UCSD-AML1 (cell line): ENCODE results near the gene TMEM250.

Source experiments
- DNase-seq: peaks from one replicate; lab custom pipeline; 2025; ENCODE audit not compliant: unreplicated experiment; lab: John Stamatoyannopoulos, UW

Gene TMEM250

DNA sequence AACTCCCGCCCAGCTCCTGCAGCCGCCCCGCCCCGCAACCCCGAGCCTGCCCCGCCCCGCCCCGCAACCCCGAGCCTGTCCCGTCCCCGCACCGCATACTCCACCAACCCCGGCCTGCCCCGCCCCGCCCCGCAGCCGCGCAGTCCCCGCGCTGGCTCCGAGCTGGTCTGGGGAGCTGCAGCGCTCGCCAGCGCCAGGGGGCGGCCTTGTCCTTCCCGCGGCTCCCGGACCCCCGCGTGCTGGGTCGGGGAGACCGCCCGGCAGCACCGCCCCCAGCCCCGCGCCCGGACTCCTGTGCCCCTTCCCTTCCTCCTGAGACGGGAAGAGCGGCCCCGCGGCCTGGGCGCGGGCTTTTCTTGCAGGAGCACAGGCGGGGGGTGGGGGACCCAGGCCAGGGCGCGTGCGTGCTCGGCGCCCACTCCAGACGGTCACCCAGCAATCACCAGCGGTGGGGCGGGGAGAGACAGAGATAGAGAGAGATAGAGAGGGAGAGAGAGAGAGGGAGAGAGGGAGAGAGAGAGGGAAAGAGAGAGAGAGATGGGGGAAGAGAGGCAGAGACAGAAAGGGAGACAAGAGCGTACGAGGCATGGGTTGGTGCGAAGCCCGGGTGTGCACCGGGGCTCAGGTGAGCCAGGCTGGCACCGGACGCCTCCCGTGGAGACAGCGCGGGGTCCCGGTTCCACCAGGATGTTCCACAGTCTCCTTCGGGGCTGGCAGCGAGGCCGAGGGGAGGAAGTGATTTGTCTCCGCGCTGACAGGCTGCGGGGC is 14.7 kb upstream of the TMEM250 start:
- DNase-seq, result peak; percentile 20

DNA sequence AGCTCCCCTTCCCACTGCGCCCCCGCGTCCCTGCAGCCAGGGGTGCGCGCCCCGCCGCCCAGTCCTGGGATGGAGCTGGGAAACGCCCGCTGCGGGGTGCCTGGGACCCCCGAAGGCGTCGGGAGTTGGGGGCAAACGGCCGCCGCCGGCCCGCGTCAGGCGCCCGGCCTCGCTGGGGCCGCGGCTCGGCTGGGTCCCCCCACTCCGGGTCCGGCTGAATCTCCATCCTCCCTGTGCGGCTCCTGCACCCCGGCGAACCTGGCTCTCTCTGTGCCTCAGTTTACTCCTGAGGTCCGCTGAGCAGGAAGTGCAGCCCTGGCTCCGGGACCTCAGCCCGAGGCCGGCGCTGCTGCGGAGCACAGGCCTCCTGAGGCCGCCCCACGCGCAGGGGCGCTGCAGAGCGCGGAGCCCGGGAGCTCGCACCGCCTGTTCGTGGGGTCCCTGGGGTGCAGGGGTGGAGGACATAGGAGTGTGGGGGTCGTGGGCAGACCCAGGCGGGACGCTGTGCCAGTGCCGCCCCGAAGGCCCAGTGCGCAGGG is 13.9 kb upstream of the TMEM250 start:
- DNase-seq, result no peak

DNA sequence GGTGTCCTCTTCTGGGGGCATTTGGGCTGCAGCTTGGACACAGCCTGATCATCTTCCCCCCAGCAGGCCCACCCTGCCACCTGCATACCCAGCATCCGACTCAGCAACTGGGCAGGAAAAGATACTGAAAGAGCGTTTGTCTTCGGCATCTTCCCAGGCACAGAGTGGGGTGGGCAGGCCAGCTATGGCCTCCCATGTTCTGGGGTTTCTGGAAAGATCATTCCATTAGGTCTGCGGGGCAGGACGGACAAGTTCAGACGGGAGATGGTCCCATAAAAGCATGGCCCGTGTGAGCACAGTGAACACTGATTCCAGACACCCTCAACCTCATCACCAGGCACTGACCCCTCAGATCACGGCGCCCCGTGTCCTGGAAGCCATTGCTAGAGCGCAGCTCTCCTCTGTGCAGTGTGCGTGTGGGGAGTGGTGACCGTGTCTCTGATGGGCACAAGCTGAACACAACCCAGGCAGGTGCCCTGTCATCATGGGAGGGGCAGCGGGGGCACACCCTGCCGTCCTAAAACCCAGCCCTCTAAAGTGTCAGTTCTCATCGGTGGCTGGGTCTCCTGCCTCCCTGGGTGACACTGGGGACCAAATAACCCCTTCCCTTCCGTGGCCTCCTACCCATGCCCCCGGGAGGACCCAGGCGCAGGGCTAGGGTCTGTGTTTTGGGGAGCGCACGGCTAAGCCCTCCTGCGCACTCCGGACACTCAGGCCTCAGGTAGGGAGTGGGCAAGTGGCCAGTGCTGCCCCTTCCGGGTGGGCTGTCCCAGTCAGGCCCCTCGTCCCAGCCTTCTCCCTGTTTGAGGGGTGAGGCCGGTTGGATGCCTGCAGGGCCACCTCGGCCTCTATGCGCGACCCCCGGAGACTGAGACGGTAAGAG is 13.2 kb upstream of the TMEM250 start:
- no peak for DNase-seq

DNA sequence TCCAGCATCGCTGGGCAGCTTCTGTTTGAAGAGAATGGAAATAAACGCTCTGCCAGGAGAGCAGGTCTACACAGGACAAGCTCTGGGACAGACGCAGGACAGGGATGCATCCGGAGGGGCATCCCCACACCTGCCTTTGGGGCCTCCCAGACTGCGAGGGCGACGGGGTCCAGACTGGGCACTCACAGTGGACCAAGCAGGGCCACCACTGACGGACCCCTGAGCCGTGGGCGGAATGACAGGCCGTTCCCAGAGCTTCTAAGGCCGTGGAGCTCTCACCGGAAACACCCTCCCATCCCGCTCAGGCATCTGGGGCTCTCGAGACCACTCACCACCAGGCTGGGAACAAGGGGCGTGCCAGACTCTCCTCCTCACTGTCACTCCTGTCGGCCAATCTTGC is 10.5 kb upstream of the TMEM250 start:
- no peak for DNase-seq

DNA sequence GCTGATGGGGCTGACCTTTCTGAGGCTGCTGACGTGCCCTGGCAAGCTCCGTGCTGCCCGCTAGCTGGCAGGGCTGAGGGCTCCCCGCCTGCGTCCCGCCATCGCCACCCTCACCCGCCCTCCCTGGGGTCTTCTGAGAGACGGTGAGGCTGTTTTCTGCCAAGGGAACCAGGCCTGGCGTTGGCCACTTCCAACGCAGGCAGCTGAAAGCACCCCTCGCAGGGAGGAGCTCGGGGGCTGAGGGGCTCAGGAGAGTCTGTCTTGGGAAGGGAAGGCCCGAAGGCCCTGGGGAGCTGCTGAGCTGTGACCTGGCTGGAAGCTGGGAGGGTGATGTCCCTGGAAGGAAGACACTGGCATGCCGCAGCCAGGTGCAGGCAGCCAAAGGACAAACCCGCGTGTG is 9.8 kb upstream of the TMEM250 start:
- no peak for DNase-seq

DNA sequence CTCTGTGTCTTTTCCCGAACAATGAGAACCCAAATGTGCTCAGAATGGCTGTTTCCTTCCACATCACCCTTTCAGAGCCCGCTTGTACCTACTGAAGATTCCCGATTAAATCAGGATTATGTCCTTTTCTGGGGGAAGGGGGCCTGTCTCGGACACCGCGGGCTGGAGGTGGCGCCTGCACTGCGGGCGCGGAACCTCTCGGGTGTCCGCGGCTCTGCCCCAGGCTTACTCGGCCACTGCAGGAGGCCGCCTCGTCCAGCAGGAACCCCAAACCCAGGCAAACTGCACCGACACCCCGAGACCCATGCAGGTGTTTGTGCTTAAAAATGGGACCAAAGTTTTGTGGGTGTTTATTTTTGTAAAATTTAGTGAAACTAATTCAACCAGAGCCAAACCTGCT is 8.6 kb upstream of the TMEM250 start:
- no peak for DNase-seq

DNA sequence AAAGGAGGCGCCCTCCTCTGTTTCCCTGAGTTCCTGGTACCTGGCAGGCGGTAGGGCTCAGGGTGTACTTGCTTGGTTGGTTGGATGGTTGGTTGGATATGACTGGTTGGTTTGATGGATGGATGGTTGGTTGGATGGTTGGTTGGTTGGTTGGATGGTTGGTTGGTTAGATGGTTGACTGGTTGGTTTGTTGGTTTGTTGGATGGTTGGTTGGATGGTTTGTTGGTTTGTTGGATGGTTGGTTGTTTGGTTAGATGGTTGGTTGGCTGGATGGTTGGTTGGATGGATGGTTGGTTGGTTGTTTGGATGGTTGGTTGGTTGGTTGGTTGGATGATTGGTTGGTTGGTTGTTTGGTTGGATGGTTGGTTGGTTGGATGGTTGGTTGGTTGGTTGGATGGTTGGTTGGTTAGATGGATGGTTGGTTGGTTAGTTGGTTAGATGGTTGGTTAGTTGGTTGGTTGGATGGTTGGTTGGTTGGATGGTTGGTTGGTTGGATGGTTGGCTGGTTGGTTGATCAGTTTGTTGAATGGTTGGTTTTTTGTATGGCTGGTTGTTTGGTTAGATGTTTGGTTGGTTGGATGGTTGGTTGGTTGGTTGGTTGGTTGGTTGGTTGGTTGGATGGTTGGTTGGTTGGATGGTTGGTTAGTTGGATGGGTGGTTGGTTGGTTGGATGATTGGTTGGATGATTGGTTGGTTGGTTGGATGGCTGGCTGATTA is 6.5 kb upstream of the TMEM250 start:
- DNase-seq, result no peak

DNA sequence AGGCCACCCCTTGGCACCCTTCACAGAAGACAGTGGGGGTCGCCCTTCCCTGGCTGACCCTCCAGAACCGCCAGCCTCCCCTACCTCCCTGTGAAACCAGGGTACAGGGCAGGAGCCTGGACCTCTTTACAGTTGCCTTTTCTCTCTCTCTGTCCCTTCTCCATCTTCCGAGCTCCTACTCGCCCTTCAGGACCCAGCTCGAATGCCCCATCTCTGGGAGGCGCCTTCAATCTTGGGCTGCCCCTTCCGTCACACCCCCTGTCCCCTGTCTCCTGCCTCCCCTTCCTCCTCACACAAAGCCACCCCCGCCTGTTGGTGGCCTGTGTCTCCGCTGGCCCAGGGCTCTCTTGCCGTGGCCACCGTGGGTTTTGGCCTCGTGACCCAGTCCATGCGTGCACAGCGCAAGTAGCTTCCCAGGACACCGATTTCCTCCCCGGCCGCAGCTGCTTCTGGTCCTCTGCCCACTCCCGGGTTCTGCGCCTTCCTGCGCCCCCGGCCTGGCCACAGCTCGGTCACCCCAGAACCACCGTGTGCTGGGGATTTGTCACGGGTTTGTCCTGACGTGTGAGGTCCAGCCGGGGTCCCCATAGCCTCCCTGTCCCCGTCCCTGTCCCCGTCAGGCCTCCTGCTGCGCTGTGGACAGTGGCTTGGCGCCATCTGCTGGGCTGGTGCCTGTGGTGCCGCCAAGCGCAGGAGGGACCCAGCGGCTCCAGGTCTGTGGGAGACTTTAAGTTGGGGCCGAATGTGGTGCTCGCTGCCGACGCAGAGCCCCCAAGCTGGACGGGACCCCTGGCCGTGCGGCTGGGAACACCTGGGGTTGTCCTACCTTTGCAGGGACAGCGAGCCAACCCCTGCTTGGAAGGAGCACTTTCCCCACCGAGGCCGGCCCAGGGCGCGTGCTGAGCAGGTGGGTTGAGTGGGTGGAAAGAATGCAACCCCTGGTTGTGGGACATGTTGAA is 4.0 kb upstream of the TMEM250 start:
- DNase-seq, result peak; percentile 79

DNA sequence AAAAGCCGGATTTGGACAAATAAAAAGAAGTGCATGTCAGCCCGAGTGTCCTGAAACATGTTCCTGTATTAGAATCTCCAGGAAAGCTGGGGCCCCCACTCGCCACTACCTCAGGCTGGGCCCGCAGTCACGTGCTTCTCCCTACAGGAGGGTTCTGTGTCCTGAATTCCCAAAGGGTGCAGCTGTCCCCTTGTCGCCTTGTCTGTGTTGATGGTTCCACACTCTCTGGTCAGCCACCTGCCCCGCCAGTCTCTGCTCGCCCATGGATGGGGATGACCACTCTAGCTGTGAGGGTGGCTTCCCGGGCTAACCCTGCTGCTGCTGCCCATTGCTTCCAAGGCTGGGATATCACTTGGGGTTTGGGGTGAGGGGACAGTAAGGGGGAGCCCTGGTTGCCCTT is 3.1 kb upstream of the TMEM250 start:
- DNase-seq, result no peak

DNA sequence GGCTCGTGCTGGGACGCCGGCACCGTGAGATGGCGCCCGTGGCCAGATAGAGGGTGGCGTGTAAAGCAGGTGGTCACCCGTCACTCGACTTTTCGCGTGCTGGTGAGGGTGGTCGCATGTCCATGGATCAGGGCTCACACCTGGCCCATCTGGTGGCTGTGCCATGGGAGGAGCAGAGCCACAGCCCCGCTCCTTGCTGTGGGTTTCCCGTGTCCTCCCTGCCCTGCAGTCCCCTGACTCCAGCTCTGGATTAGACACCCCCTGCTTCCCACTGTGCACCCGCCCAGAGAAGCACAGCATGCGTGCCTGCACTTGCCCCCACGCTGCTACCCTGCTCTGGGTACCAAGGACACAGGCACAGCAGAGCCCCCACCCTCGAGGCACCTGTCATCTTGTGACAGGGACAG is 1.8 kb upstream of the TMEM250 start:
- DNase-seq, result no peak

DNA sequence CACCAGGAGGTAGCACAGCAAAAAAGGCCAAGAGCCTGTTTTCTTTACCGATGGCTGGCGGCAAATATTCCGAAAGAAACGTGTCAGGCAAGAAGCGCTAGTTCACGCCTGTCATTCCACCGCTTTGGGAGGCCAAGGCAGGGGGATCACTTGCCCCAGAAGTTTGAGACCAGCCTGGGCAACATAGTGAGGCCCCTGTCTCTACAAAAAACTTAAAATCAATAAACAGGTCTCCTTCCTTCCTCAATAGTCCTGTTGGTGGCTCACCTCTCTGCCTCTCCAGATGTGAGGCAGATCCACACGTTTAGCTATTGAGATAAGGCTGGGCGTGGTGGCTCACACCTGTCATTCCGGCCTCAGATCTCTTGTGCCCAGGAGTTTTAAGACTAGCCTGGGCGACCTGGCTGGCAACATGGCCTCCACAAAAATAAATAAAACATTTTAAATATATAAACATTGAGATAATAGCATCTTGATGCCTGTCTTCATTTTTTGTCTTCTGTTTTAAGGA is 1.3 kb upstream of the TMEM250 start:
- no peak for DNase-seq

DNA sequence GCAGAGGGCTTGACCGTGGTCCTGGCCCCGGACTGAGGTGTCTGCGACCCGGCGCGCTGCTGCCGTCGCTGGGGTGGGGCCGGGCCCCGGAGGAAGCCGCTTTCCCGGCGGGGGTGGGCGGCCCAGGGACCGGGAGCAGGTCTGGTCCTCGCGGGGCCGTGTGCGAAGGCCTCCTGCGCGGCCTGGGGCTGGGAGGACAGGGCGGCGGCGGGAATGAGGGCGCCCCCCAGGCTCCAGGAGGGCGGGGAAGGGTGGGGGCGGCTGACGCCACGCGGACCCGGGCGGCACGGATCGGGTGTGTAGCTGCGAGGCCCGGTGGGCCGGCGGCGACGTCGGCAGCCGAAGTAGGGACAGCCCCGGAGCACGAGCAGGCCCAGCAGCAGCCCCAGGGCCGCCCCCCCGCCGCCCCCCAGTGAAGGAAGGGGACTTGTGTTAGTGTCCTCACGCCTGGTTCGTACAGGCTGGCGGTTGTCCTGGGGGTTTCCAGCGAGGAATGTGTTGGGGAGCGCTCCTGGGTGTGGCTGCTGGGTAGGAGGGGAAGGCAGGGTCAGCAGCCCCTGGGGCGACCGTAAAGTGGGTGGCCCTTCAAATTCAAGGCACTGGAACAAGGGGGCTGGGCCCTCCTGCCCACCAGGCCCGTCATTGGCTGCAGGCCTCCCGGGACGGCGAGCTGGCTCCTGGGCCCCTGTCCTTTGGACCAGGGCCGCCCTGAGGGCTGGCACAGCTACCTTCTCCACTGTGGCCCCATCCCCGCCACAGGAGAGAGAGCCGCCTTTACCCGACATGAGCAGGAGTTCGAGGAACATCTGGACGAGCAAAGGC is 597 bp upstream of the TMEM250 start:
- DNase-seq, result peak; percentile 59

DNA sequence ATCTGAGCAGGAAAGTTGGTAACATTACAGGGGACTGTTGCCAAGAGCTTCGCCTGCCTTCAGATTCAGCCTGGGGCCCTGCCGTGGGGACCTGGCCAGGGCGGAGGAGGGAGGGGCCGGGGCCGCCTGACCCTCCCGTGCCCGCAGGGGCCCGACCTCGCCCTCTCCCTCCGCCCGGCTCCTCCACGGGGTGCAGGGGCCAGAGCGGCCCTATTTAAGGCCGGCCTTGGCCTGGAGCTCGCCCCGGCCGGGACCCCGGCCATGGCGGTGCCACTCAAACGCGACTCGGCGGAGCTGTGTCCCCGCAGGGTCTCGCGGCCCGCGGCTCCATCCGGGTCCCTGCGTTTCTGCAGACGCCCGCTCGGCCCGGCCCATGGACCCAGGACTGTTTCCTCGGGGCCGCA is 757 bp downstream of the TMEM250 start:
- DNase-seq, result no peak

DNA sequence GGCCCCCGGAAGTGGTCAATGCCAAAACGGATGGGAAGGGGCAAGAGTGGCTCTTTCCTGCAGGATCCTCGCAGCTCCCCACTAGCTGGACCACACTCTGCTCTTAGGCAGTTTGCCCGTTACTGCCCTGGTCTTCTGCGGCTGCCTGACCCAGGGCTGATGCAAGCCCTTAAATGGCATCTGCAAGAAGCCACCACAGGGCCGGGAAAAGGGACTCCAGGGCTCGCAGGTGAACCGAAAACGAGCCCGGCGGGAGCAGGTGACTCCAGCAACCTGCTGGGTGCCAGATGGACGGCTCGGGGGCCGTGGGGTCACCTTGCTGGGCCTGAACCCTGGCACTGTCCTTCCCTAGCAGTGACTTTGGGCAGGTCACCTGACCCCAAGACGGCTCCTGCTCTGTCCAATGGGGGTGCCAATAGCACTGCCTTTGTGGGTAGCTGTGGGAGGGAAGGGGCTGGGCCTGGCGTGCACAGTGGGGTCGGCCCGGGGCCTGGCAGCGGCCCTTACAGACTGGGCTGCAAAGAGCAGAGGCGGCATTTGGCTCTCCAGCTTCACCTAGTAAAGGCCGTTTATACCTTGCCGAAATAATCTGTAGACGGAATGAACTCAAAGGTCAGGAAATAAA is 1.3 kb downstream of the TMEM250 start:
- DNase-seq, result peak; percentile 37

DNA sequence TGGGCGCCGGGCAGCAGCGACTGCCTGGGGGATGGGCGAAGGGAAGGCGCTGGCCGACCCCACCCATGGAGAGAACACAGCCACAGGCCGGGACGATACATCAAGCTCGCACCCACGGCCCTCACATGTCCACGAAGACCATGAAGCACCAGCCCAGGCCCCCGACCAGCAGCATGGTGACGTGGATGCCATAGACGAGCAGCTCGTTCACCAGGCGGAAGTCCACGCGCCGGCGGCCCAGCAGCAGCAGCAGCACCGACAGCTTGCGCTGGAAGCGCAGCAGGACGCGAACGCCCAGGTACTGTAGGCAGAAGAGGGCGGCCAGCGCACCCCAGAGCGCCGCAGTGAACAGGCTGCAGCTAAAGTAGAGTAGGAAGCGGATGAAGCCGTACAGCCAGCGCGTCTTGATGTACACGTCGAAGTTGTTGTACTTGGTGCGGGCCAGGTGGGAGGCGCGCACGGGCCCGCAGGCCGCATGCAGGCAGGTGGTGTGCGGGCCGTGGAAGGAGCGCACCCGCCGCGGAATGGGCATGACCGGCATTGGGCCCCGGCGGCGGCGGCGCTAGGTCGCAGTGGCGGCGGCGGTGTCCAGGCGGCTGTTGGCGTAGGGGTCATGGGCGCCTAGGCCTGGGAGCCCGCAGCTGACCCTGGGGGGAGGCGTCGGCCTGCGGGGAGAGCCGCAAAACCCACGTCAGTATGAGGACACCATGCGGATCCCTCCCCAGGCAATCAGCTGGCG is 2.1 kb downstream of the TMEM250 start:
- no peak for DNase-seq

DNA sequence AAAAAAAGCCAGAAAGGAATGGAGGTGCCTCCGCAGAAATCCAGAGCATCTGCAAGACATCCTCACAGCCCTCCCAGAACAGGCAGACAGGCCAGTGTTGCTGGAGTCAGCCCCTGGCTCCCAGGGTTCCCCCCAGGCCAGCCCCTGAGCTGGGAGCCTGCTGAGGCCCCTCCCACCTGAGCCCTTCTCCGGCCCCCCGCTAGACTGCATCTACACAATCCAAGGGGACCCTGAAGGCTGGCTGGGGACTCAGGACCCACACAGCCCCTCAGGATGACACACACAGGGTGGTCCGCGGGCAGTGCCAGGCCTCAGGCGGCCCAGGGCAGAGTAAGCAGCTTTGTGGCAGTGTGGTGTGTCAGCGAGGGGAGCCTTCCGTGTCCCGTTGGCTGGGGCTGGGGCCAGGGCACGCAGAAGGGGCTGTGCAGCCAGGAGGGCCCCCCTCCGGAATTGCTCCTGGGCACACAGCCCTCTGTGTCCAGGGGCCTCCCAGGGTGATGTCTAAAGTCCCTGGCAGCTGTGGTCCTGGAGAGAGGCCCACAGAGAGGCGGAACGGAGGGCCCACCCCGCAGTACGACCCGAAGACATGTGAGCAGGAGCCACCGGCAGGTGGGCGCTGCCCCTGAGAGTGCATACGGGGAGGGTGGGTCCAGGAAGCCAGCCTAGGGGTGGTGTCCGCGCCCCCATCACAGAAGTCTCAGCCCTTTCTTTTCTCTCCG is 2.9 kb downstream of the TMEM250 start:
- DNase-seq, result no peak

DNA sequence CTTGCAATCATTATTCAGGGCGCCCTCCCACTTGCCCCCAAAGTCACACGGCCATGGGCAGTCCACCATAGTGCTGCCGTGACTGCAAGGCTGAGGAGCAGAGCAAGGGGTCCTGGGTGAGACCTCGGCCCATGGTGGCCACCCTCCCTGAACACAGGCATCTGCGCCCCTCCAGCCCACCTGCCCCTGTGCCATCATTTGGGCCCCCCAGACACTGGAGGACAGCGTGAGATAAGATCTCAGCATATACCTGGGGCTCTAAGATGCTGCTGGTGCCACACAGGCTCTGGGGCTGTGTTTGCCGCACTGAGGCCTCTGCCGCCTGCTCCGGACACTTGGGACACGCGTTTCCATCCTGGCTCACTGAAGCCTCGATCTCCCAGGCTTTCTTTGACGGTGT is 3.5 kb downstream of the TMEM250 start:
- DNase-seq, result no peak
